IMR-90 (cell line): Measurements from ENCODE around the gene MUTYH.

ENCODE experiments used
- BHLHE40 ChIP-seq: fragments of 150-350 bp; IDR thresholded peaks from 2 replicates; pipeline ENCODE4 v1.6.1; 2016; ENCODE audit warnings: mild to moderate bottlenecking, low read depth, low read length
- CEBPB ChIP-seq: IDR thresholded peaks from 2 replicates; pipeline ENCODE4 v1.6.1; 2012; ENCODE audit warnings: low read depth, low read length, improper control_type of control experiment
- MAFK ChIP-seq: IDR thresholded peaks from 2 replicates; pipeline ENCODE4 v1.6.1; 2012; ENCODE audit warnings: low read depth, low read length, improper control_type of control experiment
- RAD21 ChIP-seq: IDR thresholded peaks from 2 replicates; pipeline ENCODE4 v1.6.1; 2012; ENCODE audit warnings: low read length, improper control_type of control experiment
- TF ChIP-seq, protein P1 (sequence below): conservative IDR thresholded peaks from 2 replicates; pipeline ENCODE4 v1.5.1; 2012; ENCODE audit warnings: mild to moderate bottlenecking, low read depth, low read length, improper control_type of control experiment
- TF ChIP-seq, protein P2 (sequence below): fragments of 150-350 bp; IDR thresholded peaks from 2 replicates; pipeline ENCODE4 v1.6.1; 2016; ENCODE audit warnings: low read depth, mild to moderate bottlenecking, low read length, moderate library complexity, borderline replicate concordance

DNA sequence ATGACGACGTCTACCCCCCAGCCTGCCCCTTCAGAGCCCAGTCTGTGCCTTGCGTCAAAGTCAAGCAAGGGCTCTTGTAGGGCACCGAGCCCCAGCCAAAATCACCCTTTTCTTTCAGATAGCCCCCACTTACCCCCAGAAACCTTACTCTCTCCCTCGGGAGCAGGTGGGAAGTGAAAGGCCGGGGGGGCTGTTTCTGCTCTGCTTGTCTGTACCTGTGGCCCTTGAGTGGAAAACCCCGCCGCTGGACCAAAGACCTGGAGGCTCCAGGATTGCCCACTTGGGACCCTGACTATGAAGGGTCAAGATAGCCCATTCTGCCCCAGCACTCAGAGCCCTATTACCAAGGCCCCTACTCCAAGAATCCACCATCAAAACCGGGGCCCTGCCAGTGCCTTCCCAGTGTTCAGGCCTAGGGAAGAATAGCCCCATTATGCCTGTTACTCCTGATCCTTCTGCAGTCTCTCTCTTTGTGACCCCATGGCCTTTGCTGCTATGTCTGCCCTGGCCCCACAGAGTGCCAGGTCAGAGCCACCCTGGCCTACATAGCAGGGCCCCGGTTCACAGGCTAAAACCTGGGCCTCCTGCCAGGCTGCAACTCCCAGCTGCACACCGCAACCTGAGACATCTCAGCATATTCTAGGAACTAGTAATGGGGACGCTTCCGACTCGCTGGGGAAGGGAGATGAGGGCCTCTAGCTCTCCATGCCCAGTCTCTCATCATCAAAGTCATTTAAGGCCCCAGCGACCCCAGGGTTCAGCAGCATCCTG, 35.7 kb downstream of the MUTYH start:
- TF ChIP-seq, protein P1, sequence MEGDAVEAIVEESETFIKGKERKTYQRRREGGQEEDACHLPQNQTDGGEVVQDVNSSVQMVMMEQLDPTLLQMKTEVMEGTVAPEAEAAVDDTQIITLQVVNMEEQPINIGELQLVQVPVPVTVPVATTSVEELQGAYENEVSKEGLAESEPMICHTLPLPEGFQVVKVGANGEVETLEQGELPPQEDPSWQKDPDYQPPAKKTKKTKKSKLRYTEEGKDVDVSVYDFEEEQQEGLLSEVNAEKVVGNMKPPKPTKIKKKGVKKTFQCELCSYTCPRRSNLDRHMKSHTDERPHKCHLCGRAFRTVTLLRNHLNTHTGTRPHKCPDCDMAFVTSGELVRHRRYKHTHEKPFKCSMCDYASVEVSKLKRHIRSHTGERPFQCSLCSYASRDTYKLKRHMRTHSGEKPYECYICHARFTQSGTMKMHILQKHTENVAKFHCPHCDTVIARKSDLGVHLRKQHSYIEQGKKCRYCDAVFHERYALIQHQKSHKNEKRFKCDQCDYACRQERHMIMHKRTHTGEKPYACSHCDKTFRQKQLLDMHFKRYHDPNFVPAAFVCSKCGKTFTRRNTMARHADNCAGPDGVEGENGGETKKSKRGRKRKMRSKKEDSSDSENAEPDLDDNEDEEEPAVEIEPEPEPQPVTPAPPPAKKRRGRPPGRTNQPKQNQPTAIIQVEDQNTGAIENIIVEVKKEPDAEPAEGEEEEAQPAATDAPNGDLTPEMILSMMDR = no peak
- TF ChIP-seq CEBPB (no peak), MAFK (no peak), BHLHE40 (no peak), RAD21 (no peak)
- TF ChIP-seq, protein P2, sequence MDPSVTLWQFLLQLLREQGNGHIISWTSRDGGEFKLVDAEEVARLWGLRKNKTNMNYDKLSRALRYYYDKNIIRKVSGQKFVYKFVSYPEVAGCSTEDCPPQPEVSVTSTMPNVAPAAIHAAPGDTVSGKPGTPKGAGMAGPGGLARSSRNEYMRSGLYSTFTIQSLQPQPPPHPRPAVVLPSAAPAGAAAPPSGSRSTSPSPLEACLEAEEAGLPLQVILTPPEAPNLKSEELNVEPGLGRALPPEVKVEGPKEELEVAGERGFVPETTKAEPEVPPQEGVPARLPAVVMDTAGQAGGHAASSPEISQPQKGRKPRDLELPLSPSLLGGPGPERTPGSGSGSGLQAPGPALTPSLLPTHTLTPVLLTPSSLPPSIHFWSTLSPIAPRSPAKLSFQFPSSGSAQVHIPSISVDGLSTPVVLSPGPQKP = no peak
